ACC112 (cell line): ENCODE data around the gene TESPA1.
A peak's percentile ranks its signal among the peaks of the same experiment; 100 is the strongest.

Experiments used
- H2AFZ ChIP-seq: fragments of 200-600 bp; sonication (generic); one replicate; pipeline ENCODE4 v1.6.0; 2017; ENCODE audit warnings: antibody characterized with exemption, low read length; ENCODE audit not compliant: unreplicated experiment
- H3K27ac ChIP-seq: fragments of 200-600 bp; sonication (generic); 2 replicates; pipeline ENCODE4 v1.5.1; 2014; ENCODE audit warnings: low read depth, mild to moderate bottlenecking, antibody characterized with exemption, low read length, moderate library complexity
- H3K27me3 ChIP-seq: fragments of 200-600 bp; sonication (generic); 2 replicates; pipeline ENCODE4 v1.6.1; 2014; ENCODE audit warnings: mild to moderate bottlenecking, antibody characterized with exemption, low read length, moderate library complexity, mixed read lengths; ENCODE audit not compliant: insufficient read depth
- H3K36me3 ChIP-seq: fragments of 200-600 bp; sonication (generic); 2 replicates; pipeline ENCODE4 v1.6.1; 2016; ENCODE audit warnings: mild to moderate bottlenecking, antibody characterized with exemption, low read length, moderate library complexity, mixed read lengths; ENCODE audit not compliant: insufficient read depth
- H3K4me1 ChIP-seq: fragments of 200-600 bp; sonication (generic); one replicate; pipeline ENCODE4 v1.6.1; 2016; ENCODE audit warnings: low read length, mixed read lengths; ENCODE audit not compliant: insufficient read depth, unreplicated experiment, control insufficient read depth
- H3K4me3 ChIP-seq: fragments of 200-600 bp; sonication (generic); 2 replicates; pipeline ENCODE4 v1.5.1; 2014; ENCODE audit warnings: mild to moderate bottlenecking, low read depth, low read length
- H3K79me2 ChIP-seq: fragments of 200-600 bp; sonication (generic); one replicate; pipeline ENCODE4 v1.6.0; 2016; ENCODE audit warnings: low read length; ENCODE audit not compliant: control insufficient read depth, unreplicated experiment, insufficient read depth

The TESPA1 gene

DNA sequence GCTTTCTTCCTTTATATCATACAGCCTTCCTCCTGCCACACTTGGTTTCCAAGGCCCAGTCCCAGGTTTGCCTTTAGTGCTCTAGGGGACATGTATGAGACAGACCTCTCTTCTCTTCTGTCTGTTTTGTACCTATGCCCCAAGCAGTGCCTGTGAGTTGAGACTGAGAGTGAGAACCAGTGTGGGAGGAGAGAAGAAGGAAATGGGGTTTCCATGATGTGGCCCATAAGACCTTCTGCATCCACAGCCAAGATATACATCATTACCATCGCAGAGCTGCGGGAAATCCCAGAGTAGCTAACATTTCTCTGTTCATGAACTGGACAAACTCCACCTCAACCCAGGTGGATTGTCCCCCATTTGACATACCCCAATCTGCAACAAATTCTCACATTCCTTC is 2.8 kb downstream of the TESPA1 start:
- Histone ChIP-seq H3K4me1 (peaks cover 11% of the 10 kb centered on the region), H3K79me2 (no peaks in the 10 kb centered on the region), H3K4me3 (no peak overlapping the region), H2AFZ (no peak overlapping the region), H3K36me3 (no peaks in the 10 kb centered on the region), H3K27me3 (peaks cover 41% of the 10 kb centered on the region), H3K27ac (no peak overlapping the region)

DNA sequence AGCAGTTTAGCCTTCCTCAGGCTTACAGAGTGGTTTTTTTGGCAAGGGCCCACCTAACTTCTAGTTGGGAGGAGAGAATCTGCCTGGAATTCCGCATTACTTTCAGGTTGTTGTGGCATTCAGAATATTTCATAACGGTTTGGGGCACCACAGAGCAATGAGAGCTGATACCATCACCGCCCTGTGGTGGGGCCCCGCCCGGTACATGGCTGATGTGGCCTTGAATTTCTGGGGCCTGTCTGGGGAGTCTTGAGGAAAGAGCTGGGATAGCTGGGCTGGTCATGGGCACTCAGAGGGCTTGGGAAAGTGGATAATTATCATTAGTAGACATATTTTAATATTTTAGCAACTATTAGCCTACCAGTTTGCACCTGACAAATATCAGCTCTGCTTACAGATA is 4.2 kb downstream of the TESPA1 start:
- H3K36me3 ChIP-seq = no peaks in the 10 kb centered on the region
- H2AFZ ChIP-seq = no peak overlapping the region
- H3K4me1 ChIP-seq = peaks cover 12% of the 10 kb centered on the region
- H3K4me3 ChIP-seq = no peak overlapping the region
- H3K27me3 ChIP-seq = peaks cover 29% of the 10 kb centered on the region
- no peaks in the 10 kb centered on the region for H3K79me2 ChIP-seq
- H3K27ac ChIP-seq = no peak overlapping the region

DNA sequence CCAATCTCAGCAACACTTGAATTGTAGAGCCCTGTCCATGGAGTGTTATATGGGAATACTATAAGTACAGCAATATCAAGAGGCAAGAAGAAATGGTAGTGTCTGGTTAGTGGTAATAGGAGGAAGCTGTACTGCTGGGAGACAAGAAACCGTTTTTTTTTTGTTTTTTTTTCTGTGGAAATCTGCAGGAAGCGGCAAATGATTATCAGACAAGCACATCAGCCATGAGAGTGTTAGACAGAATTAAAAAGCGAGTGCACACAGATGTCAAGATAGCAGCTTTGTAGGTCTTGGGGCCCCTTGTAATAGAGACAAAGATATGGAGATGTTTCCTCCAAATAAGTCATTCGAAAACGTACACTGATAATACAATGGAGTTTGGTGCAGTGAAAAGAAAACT is 6.7 kb downstream of the TESPA1 start:
- peak overlapping the region; percentile 39; the same call in 1 of the 2 replicates for H3K27ac ChIP-seq
- no peaks in the 10 kb centered on the region for H3K36me3 ChIP-seq
- H3K4me1 ChIP-seq = peaks cover 12% of the 10 kb centered on the region
- no peak overlapping the region for H2AFZ ChIP-seq
- peaks cover 10% of the 10 kb centered on the region; the same call in 1 of the 2 replicates for H3K27me3 ChIP-seq
- no peaks in the 10 kb centered on the region for H3K79me2 ChIP-seq
- no peak overlapping the region for H3K4me3 ChIP-seq

DNA sequence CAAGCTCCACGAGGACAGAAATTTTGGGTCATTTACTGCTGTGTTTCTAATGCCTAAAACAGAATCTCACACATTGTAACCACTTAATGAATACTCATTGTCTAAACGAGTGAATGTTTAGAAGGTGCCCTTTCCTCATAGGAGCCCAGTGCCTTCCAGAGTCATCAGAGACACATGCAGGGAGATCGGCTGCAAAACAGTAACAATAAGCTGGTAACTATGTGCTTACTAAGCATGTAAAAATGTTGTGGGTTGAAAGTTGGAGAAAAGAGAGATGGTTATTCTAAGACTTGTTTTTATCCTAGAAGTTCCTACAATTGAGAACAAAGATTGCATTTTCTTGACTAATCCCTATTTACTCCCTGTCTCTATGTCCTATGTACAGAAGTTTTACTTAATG is 7.4 kb downstream of the TESPA1 start:
- no peak overlapping the region for H2AFZ ChIP-seq
- H3K27me3 ChIP-seq = 0 out of 2 replicates have a peak, but pooled peaks cover 6% of the 10 kb centered on the region
- no peak overlapping the region for H3K4me3 ChIP-seq
- no peaks in the 10 kb centered on the region for H3K79me2 ChIP-seq
- H3K36me3 ChIP-seq = no peaks in the 10 kb centered on the region
- H3K4me1 ChIP-seq = peaks cover 12% of the 10 kb centered on the region
- peak overlapping the region; percentile 50 for H3K27ac ChIP-seq

DNA sequence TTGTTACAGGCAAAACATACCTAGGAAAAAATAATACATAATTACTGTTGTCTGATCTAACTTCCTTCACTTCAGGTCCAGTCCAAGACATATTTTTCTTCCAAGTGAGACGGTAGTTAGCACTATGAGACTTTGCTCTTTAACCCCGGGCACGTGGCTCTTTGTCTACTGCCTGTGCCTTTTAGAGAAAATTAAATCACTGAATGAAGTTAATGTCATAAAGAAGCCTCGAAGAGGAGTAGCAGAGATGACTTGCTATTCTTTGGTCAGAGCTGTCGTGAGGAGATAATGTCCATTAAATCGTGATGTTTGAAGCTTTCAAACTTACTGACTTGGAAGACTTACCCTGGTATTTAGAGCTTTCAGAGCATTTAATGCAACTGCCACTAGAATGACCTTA is 8.7 kb downstream of the TESPA1 start:
- Histone ChIP-seq H3K27me3 (0 out of 2 replicates have a peak, but pooled peaks cover 11% of the 10 kb centered on the region), H3K36me3 (no peaks in the 10 kb centered on the region), H2AFZ (no peak overlapping the region), H3K27ac (no peak overlapping the region), H3K4me1 (peaks cover 12% of the 10 kb centered on the region), H3K4me3 (no peak overlapping the region), H3K79me2 (no peaks in the 10 kb centered on the region)

DNA sequence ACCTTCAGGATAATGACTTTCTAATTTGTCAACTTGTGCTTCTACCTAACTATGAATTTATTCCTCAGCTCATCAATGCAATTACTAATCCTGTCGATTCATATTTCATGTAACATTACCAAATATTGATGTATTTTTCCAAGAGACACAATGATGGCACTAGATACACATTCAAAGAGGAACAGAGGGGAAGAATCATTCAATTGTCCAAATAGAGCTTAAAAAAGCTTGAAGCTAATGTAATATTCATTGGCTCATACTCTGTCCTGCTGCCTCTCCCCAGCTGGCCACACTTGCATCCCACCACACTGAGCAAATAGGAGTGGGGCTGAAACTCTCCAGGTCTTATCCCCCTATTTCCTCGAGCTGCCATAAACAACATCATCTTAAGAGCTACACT is 9.3 kb downstream of the TESPA1 start:
- H3K4me3 ChIP-seq = no peak overlapping the region
- H3K79me2 ChIP-seq = no peaks in the 10 kb centered on the region
- no peaks in the 10 kb centered on the region for H3K36me3 ChIP-seq
- H3K4me1 ChIP-seq = peaks cover 12% of the 10 kb centered on the region
- H3K27ac ChIP-seq = no peak overlapping the region
- H2AFZ ChIP-seq = no peak overlapping the region
- H3K27me3 ChIP-seq = 0 out of 2 replicates have a peak, but pooled peaks cover 11% of the 10 kb centered on the region

DNA sequence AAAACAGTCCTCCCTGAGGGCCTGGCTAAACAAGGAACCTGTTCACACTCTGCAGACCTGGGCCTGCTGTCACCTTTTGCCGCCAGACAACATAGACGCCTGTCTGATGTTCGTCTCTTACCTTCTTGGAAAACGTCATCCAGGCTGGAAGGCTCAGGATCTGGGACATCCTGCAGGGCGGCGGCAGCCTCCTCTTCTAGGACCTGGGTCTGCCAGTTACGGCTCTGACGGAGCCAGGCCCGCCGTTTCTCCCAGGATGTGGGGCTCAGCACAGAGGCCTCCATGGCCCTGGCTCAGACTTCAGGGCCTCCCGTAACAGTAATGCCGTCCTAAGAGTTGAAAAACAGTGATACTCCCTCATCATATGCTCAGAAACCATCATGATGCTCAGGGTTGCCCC is 10.3 kb downstream of the TESPA1 start:
- H3K4me1 ChIP-seq = peaks cover 12% of the 10 kb centered on the region
- H3K79me2 ChIP-seq = no peaks in the 10 kb centered on the region
- no peak overlapping the region for H2AFZ ChIP-seq
- H3K4me3 ChIP-seq = no peak overlapping the region
- no peaks in the 10 kb centered on the region for H3K36me3 ChIP-seq
- no peak overlapping the region for H3K27ac ChIP-seq
- 0 out of 2 replicates have a peak, but pooled peaks cover 11% of the 10 kb centered on the region for H3K27me3 ChIP-seq

DNA sequence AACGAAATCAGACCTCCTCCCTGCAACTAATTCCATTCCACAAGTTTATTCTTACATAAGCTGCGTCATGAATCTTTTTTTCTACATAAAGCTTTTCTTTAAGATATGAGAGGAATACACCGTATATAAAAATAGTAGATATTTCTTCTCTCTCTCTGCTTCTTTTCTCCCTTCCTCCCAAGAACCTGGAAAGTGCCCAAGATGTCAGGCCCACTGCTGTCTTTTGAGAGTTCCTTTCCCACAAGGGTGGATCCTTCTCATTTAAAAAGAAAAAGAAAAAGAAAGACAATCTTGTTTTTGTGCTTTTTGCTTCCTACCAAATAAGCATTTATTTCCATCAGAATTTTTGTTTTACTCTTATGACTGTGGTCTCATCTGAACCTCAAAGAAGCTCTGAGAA is 11.0 kb downstream of the TESPA1 start:
- Histone ChIP-seq H3K4me3 (no peak overlapping the region), H3K27ac (no peak overlapping the region), H3K27me3 (peaks cover 11% of the 10 kb centered on the region; the same call in 1 of the 2 replicates), H3K79me2 (no peaks in the 10 kb centered on the region), H3K36me3 (no peaks in the 10 kb centered on the region), H2AFZ (no peak overlapping the region), H3K4me1 (peaks cover 12% of the 10 kb centered on the region)

DNA sequence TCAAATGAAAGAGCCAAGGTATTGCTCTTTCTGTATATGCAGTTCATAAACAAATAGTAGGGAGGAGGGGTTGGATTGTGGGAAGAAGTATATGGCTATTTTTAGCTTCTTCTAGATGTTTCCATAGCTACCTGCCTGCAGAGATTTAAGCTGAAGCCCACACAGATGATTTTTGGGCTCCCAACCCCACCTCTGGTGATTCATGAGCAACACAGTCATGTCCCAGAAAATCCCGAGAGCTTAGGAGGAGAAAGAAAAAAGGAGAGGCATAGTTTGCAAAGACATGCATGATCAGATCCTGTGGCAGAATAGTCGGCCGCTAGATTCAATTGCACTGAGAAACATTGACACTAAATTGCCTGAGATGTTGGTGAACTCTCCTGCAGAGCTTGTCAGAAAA is 13.8 kb downstream of the TESPA1 start:
- Histone ChIP-seq H3K79me2 (no peaks in the 10 kb centered on the region), H3K27me3 (peaks cover 39% of the 10 kb centered on the region), H3K36me3 (no peaks in the 10 kb centered on the region), H2AFZ (no peak overlapping the region), H3K27ac (no peak overlapping the region), H3K4me1 (no peaks in the 10 kb centered on the region), H3K4me3 (no peak overlapping the region)

DNA sequence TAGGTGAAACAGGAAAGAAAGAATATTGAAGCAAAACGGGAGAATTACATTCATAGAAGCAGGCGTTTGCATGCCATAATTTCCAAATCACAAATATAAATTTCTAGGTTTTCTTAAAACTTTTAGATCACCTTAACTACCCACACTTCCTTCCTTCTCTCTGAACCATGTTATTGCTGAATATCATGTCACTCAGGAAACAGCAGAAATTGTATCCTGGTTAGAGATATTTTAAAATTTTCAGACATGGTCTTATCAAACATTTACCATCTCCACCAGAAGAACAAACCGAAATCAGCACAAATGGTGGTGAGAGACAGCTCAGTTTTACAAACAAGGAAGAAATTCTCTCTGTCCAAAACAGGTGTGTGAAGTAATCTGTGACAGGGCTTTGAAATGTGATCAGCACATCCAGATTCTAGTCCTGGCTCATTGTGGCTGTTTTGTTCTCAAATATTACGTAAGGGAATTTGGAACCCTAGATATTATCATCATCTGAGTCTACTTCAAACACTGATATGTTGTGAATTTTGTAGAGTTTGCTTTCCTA is 16.3 kb downstream of the TESPA1 start:
- Histone ChIP-seq H3K4me1 (no peaks in the 10 kb centered on the region), H3K4me3 (no peak overlapping the region), H3K27me3 (peaks cover 59% of the 10 kb centered on the region), H2AFZ (no peak overlapping the region), H3K27ac (no peak overlapping the region), H3K36me3 (no peaks in the 10 kb centered on the region), H3K79me2 (no peaks in the 10 kb centered on the region)

DNA sequence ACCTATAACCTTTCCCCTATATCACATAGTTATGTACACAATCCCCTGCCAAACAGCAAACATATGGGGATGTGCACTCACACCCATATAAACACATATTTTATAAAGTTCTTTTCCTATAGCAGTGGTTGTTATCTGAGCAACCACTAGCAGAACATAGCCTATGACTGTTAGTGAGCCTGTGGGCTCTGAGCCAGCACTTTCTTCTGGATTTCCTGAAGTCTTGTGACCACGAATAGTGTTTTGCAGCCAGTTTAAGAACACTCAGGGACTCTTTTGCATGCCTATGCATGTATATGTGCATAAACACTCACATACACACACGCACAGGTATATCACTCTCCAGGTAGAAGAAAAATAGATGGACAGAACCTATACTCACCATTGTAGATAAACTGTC is 17.1 kb downstream of the TESPA1 start:
- no peaks in the 10 kb centered on the region for H3K36me3 ChIP-seq

More for the DNA sequence above, 17.1 kb downstream of the TESPA1 start:
- Histone ChIP-seq H3K79me2 (no peaks in the 10 kb centered on the region), H3K4me1 (no peaks in the 10 kb centered on the region), H3K27me3 (peaks cover 63% of the 10 kb centered on the region), H2AFZ (no peak overlapping the region), H3K4me3 (no peak overlapping the region), H3K27ac (no peak overlapping the region)
